GM12878 (cell line): ENCODE measurements around the gene DNAH11. TPM values are rescaled to one million over a fixed set of nuclear protein-coding genes. Genes with fewer than 3 reads are reported as not detected.

ENCODE experiments used
- ATAC-seq: fragments of 200-7000 bp; cut with Tn5 transposase; 3 replicates; pipeline ENCODE4 v1.9.1; 2020; ENCODE audit warnings: mild to moderate bottlenecking, moderate library complexity
- BruUV-seq: library from RNA; stranded (reverse); fragments of 400-500 nt; replicated peaks from 2 replicates; lab custom pipeline; 2021; lab: Mats Ljungman, UMichigan
- CTCF ChIA-PET: fragments of 300-600 bp; sonication (Branson Sonifier 250); formaldehyde crosslinking; extraction: SDS; loops from one replicate; lab custom pipeline; 2021; ENCODE audit warnings: inconsistent platforms; lab: Yijun Ruan, JAX
- POLR2A ChIA-PET: fragments of 350-600 bp; formaldehyde crosslinking; extraction: SDS; loops from one replicate; lab custom pipeline; 2021; ENCODE audit warnings: inconsistent platforms; lab: Charles Lee
- RAD21 ChIA-PET: fragments of 300-600 bp; sonication (Branson Sonifier 250); formaldehyde crosslinking; loops from one replicate; lab custom pipeline; 2023; ENCODE audit warnings: antibody characterized with exemption; ENCODE audit not compliant: unreplicated experiment; lab: Charles Lee
- SMC1A ChIA-PET: fragments of 300-600 bp; sonication (Branson Sonifier 250); formaldehyde crosslinking; loops from one replicate; lab custom pipeline; 2023; ENCODE audit not compliant: unreplicated experiment, uncharacterized antibody; lab: Charles Lee
- DNase-seq: peaks from one replicate; pipeline ENCODE4 v3.0.0-alpha.2; 2011; ENCODE audit warnings: low read depth, low spot score
- FAIRE-seq: peaks from 3 replicates; lab custom pipeline; 2011; peaks lifted over from hg19 to GRCh38; lab: Jason Lieb, UNC
- H2AFZ ChIP-seq: 2 replicates; pipeline ENCODE4 v1.6.0; 2011; ENCODE audit warnings: low read depth, low read length, control low read depth; ENCODE audit not compliant: control insufficient read depth
- H3K27ac ChIP-seq: 2 replicates; pipeline ENCODE4 v1.5.1; 2011; ENCODE audit warnings: control low read depth; ENCODE audit not compliant: control insufficient read depth, insufficient read depth
- H3K27me3 ChIP-seq, 2 experiments: replicated peaks in 1 of 2; 2 replicates each; pipeline versions ENCODE4 v1.6.0 to v1.6.1; 2011; ENCODE audit warnings: low read length in 1 of 2; ENCODE audit not compliant: control insufficient read depth in 2 of 2, insufficient read depth in 2 of 2
- H3K36me3 ChIP-seq, 2 experiments: 2 replicates each; pipeline ENCODE4 v1.5.1; 2011; ENCODE audit warnings: low read length in 1 of 2; ENCODE audit not compliant: control insufficient read depth in 2 of 2, insufficient read depth in 2 of 2
- H3K4me1 ChIP-seq: 2 replicates; pipeline ENCODE4 v1.6.1; 2011; ENCODE audit warnings: mild to moderate bottlenecking, low read length, moderate library complexity, mixed read lengths; ENCODE audit not compliant: control insufficient read depth, insufficient read depth
- H3K4me2 ChIP-seq: 2 replicates; pipeline ENCODE4 v1.6.0; 2011; ENCODE audit warnings: control low read depth; ENCODE audit not compliant: control insufficient read depth, insufficient read depth
- H3K4me3 ChIP-seq: fragments of 200-600 bp; sonication (generic); 2 replicates; pipeline ENCODE4 v1.5.1; 2016
- H3K79me2 ChIP-seq: 2 replicates; pipeline ENCODE4 v1.6.0; 2011; ENCODE audit warnings: low read length; ENCODE audit not compliant: control insufficient read depth, insufficient read depth
- H3K9ac ChIP-seq: 2 replicates; pipeline ENCODE4 v1.8.0; 2011; ENCODE audit warnings: low read length, control low read depth, mixed read lengths; ENCODE audit not compliant: control insufficient read depth, insufficient read depth
- H3K9me3 ChIP-seq: replicated peaks from 3 replicates; pipeline ENCODE4 v1.5.1; 2011; ENCODE audit warnings: mild to moderate bottlenecking, low read length; ENCODE audit not compliant: control insufficient read depth, insufficient read depth
- H4K20me1 ChIP-seq: 2 replicates; pipeline ENCODE4 v1.6.0; 2011; ENCODE audit not compliant: control insufficient read depth, insufficient read depth
- BCL11A ChIP-seq: IDR thresholded peaks from 2 replicates; pipeline ENCODE4 v1.6.1; 2011; ENCODE audit warnings: low read depth, low read length
- E2F4 ChIP-seq: IDR thresholded peaks from 2 replicates; pipeline ENCODE4 v1.6.1; 2012; ENCODE audit warnings: low read depth, low read length, improper control_type of control experiment
- EGR1 ChIP-seq, 2 experiments: IDR thresholded peaks; 1 replicate in 1 of 2; 2 replicates in 1 of 2; pipeline ENCODE4 v1.6.1; 2011 to 2012; ENCODE audit warnings: low read depth in 2 of 2, low read length in 2 of 2, borderline replicate concordance in 1 of 2, mild to moderate bottlenecking in 1 of 2, moderate library complexity in 1 of 2
- HDAC2 ChIP-seq: fragments of 200-600 bp; sonication (generic); IDR thresholded peaks from 2 replicates; pipeline ENCODE4 v1.6.1; 2017
- IKZF1 ChIP-seq: fragments of 450-650 bp; conservative IDR thresholded peaks from 2 replicates; pipeline ENCODE4 v1.6.1; 2017; ENCODE audit warnings: antibody characterized with exemption, mild to moderate bottlenecking
- LARP7 ChIP-seq: fragments of 450-650 bp; IDR thresholded peaks from 2 replicates; pipeline ENCODE4 v1.6.1; 2017; ENCODE audit warnings: mild to moderate bottlenecking
- NFXL1 ChIP-seq: fragments of 450-650 bp; IDR thresholded peaks from 2 replicates; pipeline ENCODE4 v1.6.1; 2017; ENCODE audit warnings: antibody characterized with exemption, mild to moderate bottlenecking, borderline replicate concordance
- NFYB ChIP-seq: IDR thresholded peaks from 2 replicates; pipeline ENCODE4 v1.6.1; 2011; ENCODE audit warnings: low read depth, mild to moderate bottlenecking, low read length, improper control_type of control experiment, moderate library complexity; ENCODE audit not compliant: insufficient read depth
- NR2C2 ChIP-seq: IDR thresholded peaks from 2 replicates; pipeline ENCODE4 v1.6.1; 2011; ENCODE audit warnings: borderline replicate concordance, low read depth; ENCODE audit not compliant: control insufficient read depth, insufficient read length
- NR2F1 ChIP-seq: fragments of 450-650 bp; conservative IDR thresholded peaks from 2 replicates; pipeline ENCODE4 v1.6.1; 2017; ENCODE audit warnings: mild to moderate bottlenecking
- RELA ChIP-seq: fragments of 450-650 bp; IDR thresholded peaks from 2 replicates; pipeline ENCODE4 v1.8.0; 2014; ENCODE audit warnings: borderline replicate concordance; ENCODE audit not compliant: partially characterized antibody
- ZNF384 ChIP-seq: IDR thresholded peaks from 2 replicates; pipeline ENCODE4 v1.6.1; 2012; ENCODE audit warnings: low read depth, mild to moderate bottlenecking, low read length, improper control_type of control experiment, borderline replicate concordance
- ZSCAN29 ChIP-seq: fragments of 450-650 bp; IDR thresholded peaks from 2 replicates; pipeline ENCODE4 v1.6.1; 2017; ENCODE audit warnings: mild to moderate bottlenecking, moderate library complexity
- in situ Hi-C: fragments of 300-500 bp; cut with MboI; formaldehyde crosslinking; loops from 9 replicates; pipeline ENCODE4 v1.14.3; 2018; ENCODE audit warnings: mixed read lengths
- intact Hi-C: fragments of 100-400 bp; cut with micrococcal nuclease; formaldehyde crosslinking; loops from one replicate; pipeline ENCODE4 v1.14.2; 2022; ENCODE audit not compliant: unreplicated experiment
- polyA plus RNA-seq, 11 experiments: library from polyadenylated mRNA; depleted of rRNA in 4 of 11; unstranded in 6 of 11; stranded (reverse) in 5 of 11; fragments of >200 nt; fragmentation: Nextera tagmentation in 4 of 11; fragmentation: Illumina TruSeq in 1 of 11; extraction: Ambion mirVana in 4 of 11; extraction: Trizol in 1 of 11; gene quantifications; 1 replicate in 1 of 11; 2 replicates in 10 of 11; pipeline versions ENCODE4 v1.2.1 to v1.2.3, GENCODE V29; 2011 to 2016; ENCODE audit warnings: inconsistent platforms in 2 of 11, missing spikeins in 2 of 11, low read depth in 1 of 11
- total RNA-seq, 4 experiments: library from RNA; depleted of rRNA in 3 of 4; stranded (reverse); fragments of >200 nt in 3 of 4; fragmentation: Illumina TruSeq in 1 of 4; extraction: Trizol in 1 of 4; gene quantifications; 2 replicates each; pipeline versions ENCODE4 v1.2.1 to v1.2.3, GENCODE V29; 2013 to 2021
- TF ChIP-seq, protein P1 (sequence below): IDR thresholded peaks from 2 replicates; pipeline ENCODE4 v1.6.1; 2012; ENCODE audit warnings: low read depth, low read length, improper control_type of control experiment

The DNAH11 gene
- total and polyA plus RNA-seq, 10 of the 15 experiments (the other 5 are each of a cell fraction or from before 2014, with no cell fraction given) = 0.03 to 0.56 (median 0.10) TPM

DNA sequence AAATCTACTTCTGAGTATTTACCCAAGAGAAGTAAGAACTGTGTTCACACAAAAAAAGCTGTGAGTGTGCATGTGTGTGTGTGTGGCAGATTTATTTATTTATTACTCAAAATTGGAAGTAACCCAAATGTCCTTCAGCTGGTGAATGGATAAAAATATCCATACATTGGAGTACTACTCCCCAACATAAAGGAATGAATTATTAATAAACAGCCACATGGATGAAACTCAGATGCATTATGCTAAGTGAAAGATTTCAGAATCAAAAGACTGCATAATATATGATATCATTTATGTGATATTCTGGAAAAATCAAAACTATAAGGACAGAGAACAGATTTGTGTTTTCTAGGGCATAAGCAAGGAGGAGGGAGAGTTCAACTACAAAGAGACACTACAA is 47.1 kb upstream of the DNAH11 start:
- BruUV-seq = no TSS peak
- ChIA-PET SMC1A (interaction anchor here (1.0 kb wide), 1 partner anchor 21 kb away, joined by 3 read pairs; no protein-coding TSS in a partner anchor), CTCF (interaction anchor here (1.0 kb wide), 1 partner anchor 22 kb away, joined by 3 read pairs; no protein-coding TSS in a partner anchor), RAD21 (no interaction called here), POLR2A (no interaction called here)
- no peaks in the 10 kb centered on the region for H4K20me1 ChIP-seq
- H2AFZ ChIP-seq = no peak overlapping the region
- in situ Hi-C loops (no loop called here), intact Hi-C loops (no loop called here)
- peaks cover 5% of the 10 kb centered on the region for H3K9me3 ChIP-seq
- H3K27me3 ChIP-seq = no peaks in the 10 kb centered on the region
- FAIRE-seq = no peak
- no peak overlapping the region for H3K9ac ChIP-seq
- ATAC-seq = no peak
- TF ChIP-seq NR2F1 = no peak
- TF ChIP-seq ZSCAN29 = no peak
- no peak for TF ChIP-seq NFYB
- no peaks in the 10 kb centered on the region for H3K4me1 ChIP-seq
- DNase-seq = no peak
- peaks cover 0 to 4% of the 10 kb centered on the region in 2 experiments; a peak in 1 of 4 replicates for H3K36me3 ChIP-seq
- no peak overlapping the region for H3K4me2 ChIP-seq
- H3K79me2 ChIP-seq = no peaks in the 10 kb centered on the region
- H3K27ac ChIP-seq = no peak overlapping the region
- H3K4me3 ChIP-seq = no peak overlapping the region

GRCh38 chr7:21497072-21497471 is 45.8 kb upstream of the DNAH11 start:
- no peak overlapping the region for H2AFZ ChIP-seq
- POLR2A ChIA-PET = no interaction called here
- H3K79me2 ChIP-seq = no peaks in the 10 kb centered on the region
- no peaks in the 10 kb centered on the region for H3K4me1 ChIP-seq
- H3K36me3 ChIP-seq = peaks cover under 1 to 2% of the 10 kb centered on the region in 2 experiments; a peak in 3 of 4 replicates
- RAD21 ChIA-PET = no interaction called here
- BruUV-seq = no TSS peak
- H3K9ac ChIP-seq = no peak overlapping the region
- H3K27ac ChIP-seq = no peak overlapping the region
- CTCF ChIA-PET = no interaction called here
- DNase-seq = no peak
- no peaks in the 10 kb centered on the region for H3K27me3 ChIP-seq
- no peak for ATAC-seq
- no peak for FAIRE-seq
- SMC1A ChIA-PET = no interaction called here
- TF ChIP-seq, protein P1, sequence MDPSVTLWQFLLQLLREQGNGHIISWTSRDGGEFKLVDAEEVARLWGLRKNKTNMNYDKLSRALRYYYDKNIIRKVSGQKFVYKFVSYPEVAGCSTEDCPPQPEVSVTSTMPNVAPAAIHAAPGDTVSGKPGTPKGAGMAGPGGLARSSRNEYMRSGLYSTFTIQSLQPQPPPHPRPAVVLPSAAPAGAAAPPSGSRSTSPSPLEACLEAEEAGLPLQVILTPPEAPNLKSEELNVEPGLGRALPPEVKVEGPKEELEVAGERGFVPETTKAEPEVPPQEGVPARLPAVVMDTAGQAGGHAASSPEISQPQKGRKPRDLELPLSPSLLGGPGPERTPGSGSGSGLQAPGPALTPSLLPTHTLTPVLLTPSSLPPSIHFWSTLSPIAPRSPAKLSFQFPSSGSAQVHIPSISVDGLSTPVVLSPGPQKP = no peak
- no peak for TF ChIP-seq ZNF384
- TF ChIP-seq NR2C2 = no peak
- no peak for TF ChIP-seq ZSCAN29
- no peak for TF ChIP-seq IKZF1
- TF ChIP-seq LARP7 = no peak
- TF ChIP-seq BCL11A = no peak
- no peak for TF ChIP-seq EGR1 (IDR thresholded peaks at IDR 0.05; ENCODE audit: borderline replicate concordance in 1 of 2, low read depth in 2 of 2, low read length in 2 of 2)
- no peak for TF ChIP-seq NFXL1
- no peak for TF ChIP-seq HDAC2
- no peak for TF ChIP-seq E2F4
- no peak for TF ChIP-seq RELA
- no peaks in the 10 kb centered on the region for H4K20me1 ChIP-seq
- no peak overlapping the region for H3K4me2 ChIP-seq
- peaks cover 5% of the 10 kb centered on the region for H3K9me3 ChIP-seq
- intact Hi-C loops = no loop called here
- no peak overlapping the region for H3K4me3 ChIP-seq
- in situ Hi-C loops = no loop called here
